Lower leg skin (tissue), 3 donors: ENCODE data around the gene CKMT2.

Experiments
- CTCF ChIP-seq, 3 donors: fragments of 450-650 bp; IDR thresholded peaks; one replicate each; pipeline ENCODE4 v1.5.1; 2016; ENCODE audit warnings: antibody characterized with exemption in 3 of 3, mild to moderate bottlenecking in 3 of 3, moderate library complexity in 2 of 3
- POLR2A ChIP-seq, 2 donors: fragments of 450-650 bp; IDR thresholded peaks; one replicate each; pipeline ENCODE4 v1.6.1; 2016 to 2017; ENCODE audit warnings: antibody characterized with exemption in 2 of 2, mild to moderate bottlenecking in 1 of 2, moderate library complexity in 1 of 2

DNA sequence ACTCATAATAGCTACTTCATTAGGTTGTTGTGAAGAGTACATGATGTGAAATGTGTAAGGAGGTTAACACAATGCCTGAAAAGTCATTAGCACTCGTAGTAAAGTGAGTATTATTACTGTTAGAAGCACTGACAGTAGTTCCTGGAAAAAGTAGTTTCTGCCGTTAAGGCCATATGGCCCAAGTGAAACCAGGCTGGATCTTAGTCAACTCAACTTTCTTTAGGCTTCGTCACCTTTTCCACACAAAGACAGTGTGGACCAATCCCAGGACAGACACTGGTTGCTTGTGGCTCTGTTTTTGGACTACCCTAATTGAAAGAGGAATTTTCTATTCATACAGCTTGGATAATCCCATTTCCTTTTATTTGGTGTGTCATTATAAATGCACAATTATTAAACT is 29.4 kb upstream of the CKMT2 start:
- TF ChIP-seq CTCF (IDR thresholded peaks at IDR 0.05) (no peak), POLR2A (IDR thresholded peaks at IDR 0.05) (no peak)
